Neural cell (in vitro differentiated cells): ENCODE data around the gene SLIT3. TPM values are rescaled to one million over a fixed set of nuclear protein-coding genes. Genes with fewer than 3 reads are reported as not detected.

ENCODE experiments used
- H2AFZ ChIP-seq: fragments of 200-600, 300-800 bp; sonication (generic), shearing (Covaris generic); 2 replicates; pipeline ENCODE4 v1.6.0; 2014; ENCODE audit warnings: low read depth, mild to moderate bottlenecking, antibody characterized with exemption, low read length, moderate library complexity
- H3F3A ChIP-seq: fragments of 200-600 bp; shearing (Covaris generic); 2 replicates; pipeline ENCODE4 v1.6.1; 2016; ENCODE audit warnings: mild to moderate bottlenecking, moderate library complexity, mixed read lengths, antibody characterized with exemption, low read length; ENCODE audit not compliant: insufficient read depth, poor library complexity, severe bottlenecking
- H3K27ac ChIP-seq: fragments of 200-600, 300-800 bp; sonication (generic), shearing (Covaris generic); 2 replicates; pipeline ENCODE4 v1.5.1; 2014; ENCODE audit warnings: mild to moderate bottlenecking, low read length, moderate library complexity
- H3K27me3 ChIP-seq: fragments of 300-800, 200-600 bp; sonication (generic), shearing (Covaris generic); 2 replicates; pipeline ENCODE4 v1.6.0; 2014; ENCODE audit warnings: mild to moderate bottlenecking, low read depth, low read length, moderate library complexity; ENCODE audit not compliant: insufficient read depth
- H3K36me3 ChIP-seq: fragments of 300-800, 200-600 bp; sonication (generic), shearing (Covaris generic); 2 replicates; pipeline ENCODE4 v1.5.1; 2014; ENCODE audit warnings: mild to moderate bottlenecking, antibody characterized with exemption, low read length, moderate library complexity; ENCODE audit not compliant: insufficient read depth
- H3K4me2 ChIP-seq: fragments of 300-800, 200-600 bp; sonication (generic), shearing (Covaris generic); 2 replicates; pipeline ENCODE4 v1.6.0; 2014; ENCODE audit warnings: mild to moderate bottlenecking, low read length
- H3K4me3 ChIP-seq: fragments of 300-800, 200-600 bp; sonication (generic), shearing (Covaris generic); 2 replicates; pipeline ENCODE4 v1.5.1; 2014; ENCODE audit warnings: mild to moderate bottlenecking, low read length, moderate library complexity
- H3K79me2 ChIP-seq: fragments of 200-600 bp; shearing (Covaris generic); replicated peaks from 2 replicates; pipeline ENCODE4 v1.6.0; 2014; ENCODE audit warnings: mild to moderate bottlenecking, low read length, moderate library complexity; ENCODE audit not compliant: insufficient read depth
- H3K9ac ChIP-seq: fragments of 300-800, 200-600 bp; sonication (generic), shearing (Covaris generic); 2 replicates; pipeline ENCODE4 v1.6.1; 2016; ENCODE audit warnings: mild to moderate bottlenecking, low read length, mixed read lengths
- H3K9me2 ChIP-seq: fragments of 200-600 bp; shearing (Covaris generic); 2 replicates; pipeline ENCODE4 v1.6.1; 2016; ENCODE audit warnings: mild to moderate bottlenecking, low read length, mixed read lengths; ENCODE audit not compliant: insufficient read depth
- H3K9me3 ChIP-seq: fragments of 200-600, 300-800 bp; sonication (generic), shearing (Covaris generic); 2 replicates; pipeline ENCODE4 v1.6.1; 2016; ENCODE audit warnings: mild to moderate bottlenecking, mixed run types, low read length, moderate library complexity, mixed read lengths
- H4K20me1 ChIP-seq: fragments of 200-600 bp; shearing (Covaris generic); 2 replicates; pipeline ENCODE4 v1.6.1; 2016; ENCODE audit warnings: mild to moderate bottlenecking, mixed run types; ENCODE audit not compliant: insufficient read depth
- EP300 ChIP-seq: fragments of 450-650 bp; conservative IDR thresholded peaks from 2 replicates; pipeline ENCODE4 v1.6.1; 2014; ENCODE audit warnings: antibody characterized with exemption, mild to moderate bottlenecking, moderate library complexity; ENCODE audit not compliant: poor library complexity, severe bottlenecking
- MXI1 ChIP-seq: fragments of 450-650 bp; conservative IDR thresholded peaks from 2 replicates; pipeline ENCODE4 v1.6.1; 2014; ENCODE audit warnings: antibody characterized with exemption, mild to moderate bottlenecking; ENCODE audit not compliant: poor library complexity, severe bottlenecking
- POLR2AphosphoS5 ChIP-seq: IDR thresholded peaks from 2 replicates; pipeline ENCODE4 v1.6.1; 2012
- RAD21 ChIP-seq: fragments of 450-650 bp; conservative IDR thresholded peaks from 2 replicates; pipeline ENCODE4 v1.6.1; 2014; ENCODE audit warnings: antibody characterized with exemption, mild to moderate bottlenecking, moderate library complexity
- SMC3 ChIP-seq: fragments of 450-650 bp; conservative IDR thresholded peaks from 2 replicates; pipeline ENCODE4 v1.6.1; 2014; ENCODE audit warnings: antibody characterized with exemption, mild to moderate bottlenecking, moderate library complexity; ENCODE audit not compliant: poor library complexity
- polyA minus RNA-seq: library from RNA; depleted of rRNA, polyadenylated mRNA; stranded (reverse); fragments of >200 nt; gene quantifications from 2 replicates; pipeline ENCODE4 v1.2.3, GENCODE V29; 2014
- polyA plus RNA-seq: library from polyadenylated mRNA; depleted of rRNA; stranded (reverse); fragments of >200 nt; gene quantifications from 2 replicates; pipeline ENCODE4 v1.2.3, GENCODE V29; 2014
- TF ChIP-seq, protein P1 (sequence below): IDR thresholded peaks from 2 replicates; pipeline ENCODE4 v1.6.1; 2012; ENCODE audit warnings: borderline replicate concordance
- TF ChIP-seq, protein P2 (sequence below): fragments of 450-650 bp; IDR thresholded peaks from 2 replicates; pipeline ENCODE4 v1.5.1; 2014; ENCODE audit warnings: antibody characterized with exemption, mild to moderate bottlenecking, moderate library complexity; ENCODE audit not compliant: poor library complexity, severe bottlenecking

SLIT3 gene
- polyA plus RNA-seq (0.06 and 1.2 TPM in 2 replicates), polyA minus RNA-seq (0.69 and 0.73 TPM in 2 replicates)

DNA sequence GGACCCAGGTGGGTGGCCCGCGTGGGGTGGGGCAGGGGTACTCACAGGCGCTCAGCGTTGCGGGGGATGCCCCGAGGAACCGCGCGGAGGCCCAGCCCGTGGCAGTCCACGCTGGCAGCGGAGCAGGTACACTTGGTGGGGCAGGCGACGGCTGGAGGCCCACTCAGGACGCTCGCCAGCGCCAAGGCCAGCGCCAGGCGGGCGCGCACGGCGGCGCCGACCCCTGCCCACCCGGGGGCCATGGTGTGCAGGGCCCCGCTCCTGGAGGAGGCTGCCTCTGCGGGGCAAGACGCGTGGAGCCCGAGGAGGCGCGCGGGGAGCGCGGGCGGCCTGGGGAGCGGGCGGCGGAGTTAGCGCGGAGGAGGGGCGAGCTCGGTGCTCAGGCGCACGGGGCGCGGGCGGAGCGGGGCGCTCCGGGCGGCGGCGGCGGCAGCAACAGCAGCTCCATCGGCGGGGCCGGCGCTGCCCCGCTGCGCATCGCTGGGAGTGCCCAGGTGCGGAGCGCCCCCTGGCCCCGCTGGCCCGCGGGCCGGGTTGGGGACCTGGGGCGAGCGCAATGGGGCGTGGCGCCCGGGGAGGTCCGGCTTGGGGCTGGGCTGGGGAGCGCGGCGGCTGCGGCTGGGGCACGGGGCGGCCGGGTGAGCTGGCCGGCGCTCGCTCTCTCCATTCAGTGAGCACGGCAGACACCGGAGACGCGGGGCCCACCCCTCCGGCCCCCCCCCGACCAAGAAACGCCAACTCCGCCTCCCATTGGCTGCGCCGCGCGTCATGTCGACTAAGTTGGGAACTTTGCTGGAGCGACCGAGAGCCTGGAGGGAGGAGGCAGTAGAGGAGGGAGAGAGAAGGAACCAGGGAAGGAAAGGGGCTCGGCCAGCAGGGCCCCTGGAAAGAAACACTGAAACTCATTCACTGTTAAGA lies at the start of gene SLIT3:
SLIT3 (minus strand) TSS at position 672 of the 918 bp plus-strand sequence; CDS start at position 242, 430 bp downstream.
- Histone ChIP-seq H4K20me1 (no peaks in the 10 kb centered on the region), H3K9me3 (no peaks in the 10 kb centered on the region), H3K27ac (no peak within 1 kb of the TSS), H2AFZ (no peak within 1 kb of the TSS), H3K9me2 (no peaks in the 10 kb centered on the region), H3K79me2 (no peaks in the 10 kb centered on the region), H3K4me3 (peak within 1 kb of the TSS; percentile 60), H3F3A (no peaks in the 10 kb centered on the region), H3K4me2 (peak within 1 kb of the TSS; percentile 11), H3K36me3 (no peaks in the 10 kb centered on the region), H3K27me3 (peaks cover 45% of the 10 kb centered on the region), H3K9ac (no peak within 1 kb of the TSS)
- TF ChIP-seq, protein P1, sequence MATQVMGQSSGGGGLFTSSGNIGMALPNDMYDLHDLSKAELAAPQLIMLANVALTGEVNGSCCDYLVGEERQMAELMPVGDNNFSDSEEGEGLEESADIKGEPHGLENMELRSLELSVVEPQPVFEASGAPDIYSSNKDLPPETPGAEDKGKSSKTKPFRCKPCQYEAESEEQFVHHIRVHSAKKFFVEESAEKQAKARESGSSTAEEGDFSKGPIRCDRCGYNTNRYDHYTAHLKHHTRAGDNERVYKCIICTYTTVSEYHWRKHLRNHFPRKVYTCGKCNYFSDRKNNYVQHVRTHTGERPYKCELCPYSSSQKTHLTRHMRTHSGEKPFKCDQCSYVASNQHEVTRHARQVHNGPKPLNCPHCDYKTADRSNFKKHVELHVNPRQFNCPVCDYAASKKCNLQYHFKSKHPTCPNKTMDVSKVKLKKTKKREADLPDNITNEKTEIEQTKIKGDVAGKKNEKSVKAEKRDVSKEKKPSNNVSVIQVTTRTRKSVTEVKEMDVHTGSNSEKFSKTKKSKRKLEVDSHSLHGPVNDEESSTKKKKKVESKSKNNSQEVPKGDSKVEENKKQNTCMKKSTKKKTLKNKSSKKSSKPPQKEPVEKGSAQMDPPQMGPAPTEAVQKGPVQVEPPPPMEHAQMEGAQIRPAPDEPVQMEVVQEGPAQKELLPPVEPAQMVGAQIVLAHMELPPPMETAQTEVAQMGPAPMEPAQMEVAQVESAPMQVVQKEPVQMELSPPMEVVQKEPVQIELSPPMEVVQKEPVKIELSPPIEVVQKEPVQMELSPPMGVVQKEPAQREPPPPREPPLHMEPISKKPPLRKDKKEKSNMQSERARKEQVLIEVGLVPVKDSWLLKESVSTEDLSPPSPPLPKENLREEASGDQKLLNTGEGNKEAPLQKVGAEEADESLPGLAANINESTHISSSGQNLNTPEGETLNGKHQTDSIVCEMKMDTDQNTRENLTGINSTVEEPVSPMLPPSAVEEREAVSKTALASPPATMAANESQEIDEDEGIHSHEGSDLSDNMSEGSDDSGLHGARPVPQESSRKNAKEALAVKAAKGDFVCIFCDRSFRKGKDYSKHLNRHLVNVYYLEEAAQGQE, result no peak
- TF ChIP-seq POLR2AphosphoS5 (no peak), EP300 (no peak)
- TF ChIP-seq, protein P2, sequence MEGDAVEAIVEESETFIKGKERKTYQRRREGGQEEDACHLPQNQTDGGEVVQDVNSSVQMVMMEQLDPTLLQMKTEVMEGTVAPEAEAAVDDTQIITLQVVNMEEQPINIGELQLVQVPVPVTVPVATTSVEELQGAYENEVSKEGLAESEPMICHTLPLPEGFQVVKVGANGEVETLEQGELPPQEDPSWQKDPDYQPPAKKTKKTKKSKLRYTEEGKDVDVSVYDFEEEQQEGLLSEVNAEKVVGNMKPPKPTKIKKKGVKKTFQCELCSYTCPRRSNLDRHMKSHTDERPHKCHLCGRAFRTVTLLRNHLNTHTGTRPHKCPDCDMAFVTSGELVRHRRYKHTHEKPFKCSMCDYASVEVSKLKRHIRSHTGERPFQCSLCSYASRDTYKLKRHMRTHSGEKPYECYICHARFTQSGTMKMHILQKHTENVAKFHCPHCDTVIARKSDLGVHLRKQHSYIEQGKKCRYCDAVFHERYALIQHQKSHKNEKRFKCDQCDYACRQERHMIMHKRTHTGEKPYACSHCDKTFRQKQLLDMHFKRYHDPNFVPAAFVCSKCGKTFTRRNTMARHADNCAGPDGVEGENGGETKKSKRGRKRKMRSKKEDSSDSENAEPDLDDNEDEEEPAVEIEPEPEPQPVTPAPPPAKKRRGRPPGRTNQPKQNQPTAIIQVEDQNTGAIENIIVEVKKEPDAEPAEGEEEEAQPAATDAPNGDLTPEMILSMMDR, result peak; percentile 23

DNA sequence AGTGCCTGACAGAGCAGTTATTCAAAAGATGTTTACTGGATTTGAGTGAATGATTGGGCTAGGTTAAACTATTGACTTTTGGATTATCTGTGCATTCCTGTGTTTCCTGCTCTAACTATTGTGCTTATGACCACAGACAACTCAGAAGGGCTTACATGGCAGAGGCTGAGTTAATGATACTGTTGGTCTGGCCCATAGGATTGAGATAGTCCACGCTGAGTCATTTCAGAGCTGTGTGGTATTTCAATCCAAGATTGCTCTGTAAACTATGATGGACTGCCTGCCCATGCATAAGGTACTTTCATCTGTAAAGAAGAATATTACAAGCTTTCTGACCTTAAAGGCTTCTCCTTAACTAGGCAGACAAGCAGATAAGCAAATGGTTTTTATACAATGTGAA lies 49.1 kb upstream of the SLIT3 start:
- Histone ChIP-seq H3K79me2 (no peaks in the 10 kb centered on the region), H3K36me3 (no peaks in the 10 kb centered on the region), H3F3A (no peaks in the 10 kb centered on the region), H3K9ac (no peak overlapping the region), H3K4me2 (no peak overlapping the region), H3K9me3 (no peaks in the 10 kb centered on the region), H3K9me2 (no peaks in the 10 kb centered on the region), H2AFZ (no peak overlapping the region), H4K20me1 (no peaks in the 10 kb centered on the region), H3K27ac (no peak overlapping the region), H3K27me3 (no peaks in the 10 kb centered on the region), H3K4me3 (no peak overlapping the region)
- no peak for TF ChIP-seq POLR2AphosphoS5
- TF ChIP-seq RAD21, result no peak
- no peak for TF ChIP-seq MXI1
- TF ChIP-seq, protein P2, result no peak
- TF ChIP-seq, protein P1, result no peak
- no peak for TF ChIP-seq SMC3
